ENCODE data around the gene TMEM39B. TPM values are rescaled to one million over a fixed set of nuclear protein-coding genes. Genes with fewer than 3 reads are reported as not detected.
A peak's percentile ranks its signal among the peaks of the same experiment; 100 is the strongest.
"Not testable (repeated sequence)": the region's sequence is repeated elsewhere in the genome, so short reads cannot be mapped to it uniquely, and the experiment has no call there.

The TMEM39B gene
- total and polyA plus RNA-seq, 8 donors: 2.2 to 9.7 (median 4.7) TPM; not detected in 1

DNA sequence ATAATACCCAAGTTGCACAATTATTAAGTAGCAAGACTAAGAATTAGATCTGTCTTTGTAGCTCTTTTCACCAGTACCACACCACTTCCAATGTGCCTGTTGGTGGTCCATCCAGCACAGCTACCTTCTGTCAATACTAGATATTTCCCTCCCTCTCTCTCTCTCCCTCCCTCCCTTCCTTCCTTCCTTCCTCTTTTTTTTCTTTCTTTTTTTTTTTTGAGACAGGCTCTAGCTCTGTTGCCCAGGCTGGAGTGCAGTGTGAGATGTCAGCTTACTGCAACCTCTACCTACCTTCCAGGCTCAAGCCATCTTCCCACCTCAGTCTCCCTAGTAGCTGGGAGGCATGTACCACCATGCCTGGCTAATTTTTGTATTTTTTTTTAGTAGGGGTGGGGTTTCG, 56.2 kb downstream of the TMEM39B start:
- no peak for DNase-seq
- whole genome bisulfite sequencing, 5 donors: 91 to 100% (median 100%) methylated on average over 1 of the region's 1 CpG

GRCh38 chr1:32133950-32134280, 61.2 kb downstream of the TMEM39B start:
- H3K4me3 ChIP-seq; H3K9me3 ChIP-seq; H3K27me3 ChIP-seq; intact Hi-C loops (cut with DNase I; ENCODE audit: low total_unique reads); DNase-seq: not testable (repeated sequence)
- peak overlapping the region in 2 of 5 donors; percentile 14 to 29 for H3K27ac ChIP-seq
- 94 to 96% (median 95%) methylated on average over 9 of the region's 9 CpGs for WGBS, 5 donors
- peaks cover 4 to 41% (median 18%) of the 10 kb centered on the region in 4 donors for H3K4me1 ChIP-seq
- peaks cover 0 to 26% (median 8%) of the 10 kb centered on the region in 4 donors for H3K36me3 ChIP-seq

More for the DNA sequence above, 56.2 kb downstream of the TMEM39B start:
- Histone ChIP-seq H3K27me3 (no peaks in the 10 kb centered on the region), H3K9me3 (no peaks in the 10 kb centered on the region), H3K36me3 (peaks cover 0 to 18% (median 7%) of the 10 kb centered on the region in 4 donors), H3K27ac (no peak overlapping the region), H3K4me1 (peaks cover 14 to 55% (median 36%) of the 10 kb centered on the region in 4 donors), H3K4me3 (no peak overlapping the region)
- no peak for TF ChIP-seq POLR2AphosphoS5 (IDR thresholded peaks at IDR 0.05)
- intact Hi-C loops (cut with DNase I; ENCODE audit: low total_unique reads): no loop called here

DNA sequence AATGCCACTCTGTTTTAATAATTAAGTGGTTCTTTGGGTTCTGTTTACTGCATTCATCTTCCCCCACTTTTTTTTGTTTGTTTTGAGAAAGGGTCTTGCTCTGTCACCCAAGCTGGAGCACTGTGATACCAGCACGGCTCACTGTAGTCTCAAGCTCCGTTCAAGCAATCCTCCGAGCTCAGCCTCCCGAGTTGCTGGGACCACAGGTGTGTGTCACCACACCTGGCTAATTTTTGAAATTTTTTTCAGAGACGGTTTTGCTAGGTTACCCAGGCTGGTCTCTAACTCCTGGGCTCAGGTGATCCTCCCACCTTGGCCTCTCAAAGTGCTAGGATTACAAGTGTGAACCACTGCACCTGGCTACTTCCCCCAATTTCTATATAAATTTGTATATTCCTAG, 64.4 kb downstream of the TMEM39B start:
- no peaks in the 10 kb centered on the region for H3K9me3 ChIP-seq
- intact Hi-C loops (cut with DNase I; ENCODE audit: low total_unique reads): no loop called here
- no peak for DNase-seq
- H3K27ac ChIP-seq: no peak overlapping the region
- H3K4me1 ChIP-seq: peaks cover 4 to 48% (median 29%) of the 10 kb centered on the region in 4 donors
- no peak overlapping the region for H3K4me3 ChIP-seq
- no peaks in the 10 kb centered on the region for H3K27me3 ChIP-seq
- TF ChIP-seq POLR2A (IDR thresholded peaks at IDR 0.05) (no peak), CTCF (IDR thresholded peaks at IDR 0.05) (no peak), POLR2AphosphoS5 (IDR thresholded peaks at IDR 0.05) (no peak), EP300 (IDR thresholded peaks at IDR 0.05) (no peak)
- H3K36me3 ChIP-seq: peaks cover 0 to 8% (median 2%) of the 10 kb centered on the region in 4 donors
- 91 to 99% (median 96%) methylated on average over 5 of the region's 5 CpGs for WGBS, 5 donors

- Histone ChIP-seq H3K4me3 (no peak overlapping the region), H3K9me3 (no peaks in the 10 kb centered on the region), H3K27ac (peak overlapping the region in 1 of 5 donors; percentile 20), H3K27me3 (no peaks in the 10 kb centered on the region), H3K4me1 (peaks cover 8 to 52% (median 36%) of the 10 kb centered on the region in 4 donors), H3K36me3 (peaks cover 0 to 8% (median 2%) of the 10 kb centered on the region in 4 donors)
- no peak for TF ChIP-seq CTCF (IDR thresholded peaks at IDR 0.05)
- TF ChIP-seq EP300 (IDR thresholded peaks at IDR 0.05): no peak
- TF ChIP-seq POLR2AphosphoS5 (IDR thresholded peaks at IDR 0.05): no peak
- TF ChIP-seq POLR2A (IDR thresholded peaks at IDR 0.05): no peak
- intact Hi-C loops (cut with DNase I; ENCODE audit: low total_unique reads): no loop called here
- WGBS, 5 donors: 31 to 51% (median 39%) methylated on average over 5 of the region's 5 CpGs
- DNase-seq: peak in 1 of 2 donors; percentile 23
These were observed 66.2 kb downstream of the TMEM39B start for GRCh38 chr1:32138965-32139364.

DNA sequence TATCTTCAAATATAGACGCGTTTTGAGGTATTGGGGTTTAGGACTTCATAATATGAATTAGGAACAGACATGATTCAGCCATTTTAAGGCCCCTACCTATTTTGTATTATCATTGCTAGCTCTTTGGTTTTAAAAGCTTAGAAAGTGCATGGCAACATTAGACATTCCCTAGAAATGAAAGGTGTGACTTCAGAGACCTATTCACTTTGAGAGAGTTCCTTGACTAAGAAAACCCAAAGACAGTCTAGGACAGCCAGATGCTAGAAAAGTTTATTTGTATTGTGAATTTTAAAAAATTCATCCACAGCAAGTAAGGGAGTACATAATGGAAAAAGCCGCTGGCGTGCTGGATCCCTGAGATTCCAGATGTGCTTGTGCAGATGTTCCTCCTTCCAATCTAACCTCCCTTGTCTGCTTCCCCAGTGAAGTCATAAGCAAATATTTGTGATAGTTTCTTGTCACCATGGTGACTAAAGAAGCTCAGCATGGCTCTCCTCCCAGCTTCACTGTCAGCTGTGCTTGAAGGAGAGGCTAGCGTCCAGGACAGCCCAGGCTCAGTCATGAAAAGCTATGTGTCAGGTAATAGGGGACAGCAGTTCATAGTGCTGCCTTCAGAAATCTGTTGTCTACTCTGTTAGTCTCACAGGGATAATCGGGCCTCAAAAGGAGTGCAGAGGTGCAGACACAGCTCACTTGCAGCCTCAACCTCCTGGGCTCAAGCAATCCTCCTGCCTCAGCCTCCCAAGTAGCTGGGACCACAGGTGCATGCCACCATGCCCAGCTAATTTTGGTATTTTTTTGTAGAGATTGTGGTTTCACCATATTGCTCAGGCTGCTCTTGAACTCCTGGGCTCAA, 69.9 kb downstream of the TMEM39B start:
- Histone ChIP-seq H3K4me3 (no peak overlapping the region), H3K36me3 (peaks cover 0 to 8% (median 0%) of the 10 kb centered on the region in 4 donors), H3K27ac (peak overlapping the region in 4 of 5 donors; percentile 5 to 53 (median 34)), H3K27me3 (no peaks in the 10 kb centered on the region), H3K4me1 (peaks cover 8 to 47% (median 38%) of the 10 kb centered on the region in 4 donors), H3K9me3 (peaks cover 0 to 4% (median under 1%) of the 10 kb centered on the region in 4 donors)
- TF ChIP-seq POLR2AphosphoS5 (IDR thresholded peaks at IDR 0.05) (peak in 1 of 3 donors; percentile 24), POLR2A (IDR thresholded peaks at IDR 0.05) (no peak)
- peak; percentile 31 to 89 for DNase-seq
- 56 to 62% (median 58%) methylated on average over 5 to 6 of the region's 6 CpGs for whole genome bisulfite sequencing, 5 donors
- intact Hi-C loops (cut with DNase I; ENCODE audit: low total_unique reads): no loop called here

- H3K4me1 ChIP-seq: peaks cover 8 to 47% (median 38%) of the 10 kb centered on the region in 4 donors
- H3K36me3 ChIP-seq: peaks cover 0 to 13% (median 0%) of the 10 kb centered on the region in 4 donors
- H3K27me3 ChIP-seq; H3K9me3 ChIP-seq; H3K4me3 ChIP-seq; DNase-seq; intact Hi-C loops (cut with DNase I; ENCODE audit: low total_unique reads): not testable (repeated sequence)
- H3K27ac ChIP-seq: peak overlapping the region in 3 of 5 donors; percentile 5 to 46 (median 22)
- WGBS, 5 donors: 81 to 88% (median 87%) methylated on average over 4 of the region's 4 CpGs
These were observed 70.6 kb downstream of the TMEM39B start for GRCh38 chr1:32143302-32143695.
